GM19372 (cell line): ENCODE data around the gene ZCCHC14.

ENCODE experiments used
- ATAC-seq: cut with Tn5 transposase; IDR thresholded peaks from one replicate; pipeline ENCODE4 v1.9.1; 2021; ENCODE audit warnings: mild to moderate bottlenecking, low read depth, moderate library complexity; ENCODE audit not compliant: unreplicated experiment

ZCCHC14 gene

GRCh38 chr16:87492721-87493607, at the start of gene ZCCHC14:
Gene ZCCHC14 (minus strand): TSS chr16:87493024. CDS start chr16:87492238, 786 bp downstream.
- ATAC-seq, result peak; percentile 93

GRCh38 chr16:87541872-87542234, 49.0 kb upstream of the ZCCHC14 start:
- no peak for ATAC-seq

- ATAC-seq, result no peak
These were observed 48.5 kb upstream of the ZCCHC14 start for GRCh38 chr16:87541147-87541871.

- ATAC-seq, result no peak
These were observed 48.0 kb upstream of the ZCCHC14 start for GRCh38 chr16:87540897-87541146.

DNA sequence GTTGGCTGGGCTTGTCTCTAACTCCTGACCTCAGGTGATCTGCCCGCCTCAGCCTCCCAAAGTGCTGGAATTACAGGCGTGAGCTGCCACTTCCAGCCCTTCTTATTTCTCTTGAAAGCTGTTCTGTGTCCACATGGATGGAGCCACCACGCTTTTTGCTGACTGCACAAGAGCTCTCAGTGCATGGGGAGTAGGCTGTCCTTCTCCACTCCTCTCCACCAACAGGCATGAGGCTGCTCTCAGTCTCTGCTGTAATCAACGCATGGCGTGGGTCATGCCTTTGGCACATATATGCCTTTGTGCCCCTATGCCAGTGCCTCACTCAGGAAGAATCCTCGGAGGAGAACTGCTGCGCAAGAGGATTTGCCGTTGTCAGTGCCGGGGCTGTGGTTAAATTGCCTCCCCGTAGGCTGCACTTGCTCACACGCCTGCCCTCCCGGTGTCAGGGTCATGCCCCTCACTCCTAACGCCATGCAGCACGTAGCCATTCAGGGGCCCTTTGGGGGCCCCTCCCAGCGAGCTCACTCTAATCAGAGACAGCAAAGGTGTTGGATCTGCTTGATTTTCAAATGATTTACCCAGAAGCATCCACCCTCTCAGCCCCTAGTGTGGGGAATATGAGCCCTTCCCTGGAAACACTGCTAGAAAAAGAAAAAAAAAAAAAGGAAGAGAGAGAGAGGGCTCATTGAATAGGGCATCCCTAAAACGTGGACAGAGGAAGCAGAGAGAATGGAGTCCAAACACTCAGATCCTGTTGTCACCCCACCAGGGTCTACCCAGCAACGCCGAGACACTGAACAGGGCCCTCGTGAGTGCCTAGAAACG, 47.5 kb upstream of the ZCCHC14 start:
- ATAC-seq, result no peak

DNA sequence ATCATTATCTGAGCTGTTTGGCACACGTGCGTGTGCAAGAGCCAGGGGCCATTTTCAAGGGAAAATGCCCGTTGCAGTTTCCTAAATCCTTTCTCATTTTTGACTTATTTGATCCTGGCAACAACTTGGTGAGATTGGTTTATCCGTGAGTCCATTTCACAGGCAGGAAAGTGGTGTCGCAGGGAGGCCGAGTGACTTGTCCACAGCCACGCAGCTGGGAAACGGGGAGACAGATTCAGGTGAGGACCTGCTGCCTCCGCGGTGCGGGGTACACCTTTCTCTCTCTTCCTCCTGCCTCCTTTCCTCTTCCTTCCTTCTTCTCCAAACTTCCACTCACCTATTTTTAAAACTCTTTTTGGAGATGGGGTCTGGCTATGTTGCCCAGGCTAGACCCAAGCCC, 46.3 kb upstream of the ZCCHC14 start:
- ATAC-seq, result no peak

DNA sequence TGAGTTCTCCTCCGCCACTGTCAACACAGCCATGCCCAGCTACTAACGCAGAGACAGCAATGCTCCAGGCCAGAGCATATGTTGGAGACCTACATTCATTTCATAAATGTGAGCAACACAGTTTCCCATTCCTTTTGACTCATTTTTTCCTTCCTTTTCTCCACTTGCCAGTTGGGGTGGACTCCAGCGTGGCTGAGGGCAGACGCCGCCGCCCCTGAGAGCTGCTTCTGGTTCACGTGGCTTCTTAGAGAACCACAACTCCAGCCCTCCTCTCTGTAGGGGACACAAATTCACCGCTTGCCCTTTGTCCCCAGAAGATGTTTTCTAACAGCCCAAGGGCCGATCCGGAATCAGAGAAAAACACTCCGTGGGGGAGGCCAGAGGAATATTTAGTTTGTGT, 45.8 kb upstream of the ZCCHC14 start:
- ATAC-seq, result no peak

GRCh38 chr16:87538160-87538559, 45.3 kb upstream of the ZCCHC14 start:
- no peak for ATAC-seq

GRCh38 chr16:87536795-87537142, 43.9 kb upstream of the ZCCHC14 start:
- ATAC-seq, result no peak

DNA sequence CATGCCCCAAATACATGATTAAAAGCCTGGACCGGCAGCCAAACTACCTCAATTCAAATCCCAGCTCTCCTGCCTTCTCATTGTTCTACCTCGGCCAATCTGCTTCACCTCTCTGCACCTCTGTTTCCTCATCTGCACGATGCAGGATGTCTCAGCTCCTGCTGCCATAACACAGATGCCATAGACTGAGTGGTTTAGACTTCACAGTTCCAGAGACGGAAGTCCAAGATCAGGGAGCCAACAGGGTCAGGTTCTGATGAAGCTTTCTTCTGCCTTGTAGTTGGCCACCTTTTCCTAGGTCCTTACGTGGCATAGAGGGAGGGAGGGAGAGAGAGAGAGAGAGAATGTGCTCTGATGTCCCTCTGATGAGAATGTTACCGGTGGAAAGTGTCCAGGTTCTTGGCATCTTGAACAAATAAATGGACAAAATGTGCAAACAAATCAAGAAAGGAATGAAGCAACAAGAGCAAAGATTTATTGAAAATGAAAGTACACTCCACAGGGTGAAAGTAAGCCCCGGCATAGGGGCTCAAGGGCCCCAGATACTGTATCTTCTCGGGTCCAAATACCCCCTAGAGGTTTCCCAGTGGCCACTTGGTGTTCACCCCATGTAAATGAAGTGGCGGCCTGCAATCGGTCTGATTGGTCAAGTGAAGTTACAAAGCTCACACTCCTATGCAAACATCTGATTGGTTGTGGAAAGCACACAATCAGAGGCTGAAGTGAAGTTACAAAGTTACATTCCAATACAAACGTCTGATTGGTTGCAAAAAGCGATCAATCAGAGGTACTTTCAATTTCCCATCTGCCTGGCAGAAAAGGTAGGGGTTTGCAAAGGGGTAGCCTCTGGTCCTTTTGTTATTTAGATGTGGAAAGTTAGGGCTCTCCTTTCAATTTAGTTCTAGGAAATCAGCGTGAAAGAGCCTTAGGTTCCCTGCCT, 43.3 kb upstream of the ZCCHC14 start:
- no peak for ATAC-seq

GRCh38 chr16:87535457-87535854, 42.6 kb upstream of the ZCCHC14 start:
- no peak for ATAC-seq

- no peak for ATAC-seq
These were observed 41.9 kb upstream of the ZCCHC14 start for GRCh38 chr16:87534751-87535150.

DNA sequence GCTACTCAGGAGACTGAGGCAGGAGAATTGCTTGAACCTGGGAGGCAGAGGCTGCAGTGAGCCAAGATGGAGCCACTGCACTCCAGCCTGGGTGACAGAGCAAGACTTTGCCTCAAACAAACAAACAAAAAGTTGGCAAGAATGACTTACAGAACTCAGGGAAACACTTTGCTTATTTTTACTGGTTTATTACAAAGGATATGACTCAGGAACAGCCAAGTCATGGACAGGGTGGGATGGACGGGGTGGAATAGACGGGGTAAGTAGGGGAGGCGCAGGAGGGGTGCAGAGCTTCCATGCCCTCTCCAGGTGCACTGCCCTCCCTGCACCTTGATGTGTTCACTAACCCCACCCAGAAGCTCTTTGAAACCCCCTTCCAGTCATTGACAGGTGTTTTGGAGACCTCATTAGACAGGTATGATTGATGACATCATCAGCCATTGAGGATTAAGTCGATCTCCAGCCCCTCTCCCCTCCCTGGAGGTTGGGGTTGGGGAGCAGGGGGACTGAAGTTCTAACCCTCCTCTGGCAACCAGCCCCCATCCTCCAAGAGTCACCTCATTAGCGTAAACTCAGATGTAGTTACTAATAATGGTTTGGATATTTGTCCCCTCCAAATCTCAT, 41.3 kb upstream of the ZCCHC14 start:
- no peak for ATAC-seq

- no peak for ATAC-seq
These were observed 40.2 kb upstream of the ZCCHC14 start for GRCh38 chr16:87533061-87533460.

DNA sequence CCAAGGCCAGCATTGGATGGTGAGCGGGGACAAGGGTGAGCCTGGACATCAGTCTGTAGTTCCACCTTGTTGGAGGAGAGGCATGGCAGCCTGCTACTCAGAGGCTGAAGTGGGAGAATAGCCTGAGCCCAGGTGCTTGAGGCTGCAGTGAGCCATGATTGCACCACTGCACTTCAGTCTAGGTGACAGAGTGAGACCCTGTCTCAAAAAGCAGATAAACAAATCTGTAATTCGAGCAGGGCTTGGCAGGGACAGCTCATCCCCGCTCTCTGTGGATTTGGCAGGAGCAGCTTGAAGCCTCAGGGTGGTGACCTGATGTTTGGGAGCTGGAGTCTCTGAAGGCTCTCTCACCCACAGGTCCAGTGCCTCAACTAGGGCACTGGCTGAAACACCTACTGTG, 38.6 kb upstream of the ZCCHC14 start:
- no peak for ATAC-seq

DNA sequence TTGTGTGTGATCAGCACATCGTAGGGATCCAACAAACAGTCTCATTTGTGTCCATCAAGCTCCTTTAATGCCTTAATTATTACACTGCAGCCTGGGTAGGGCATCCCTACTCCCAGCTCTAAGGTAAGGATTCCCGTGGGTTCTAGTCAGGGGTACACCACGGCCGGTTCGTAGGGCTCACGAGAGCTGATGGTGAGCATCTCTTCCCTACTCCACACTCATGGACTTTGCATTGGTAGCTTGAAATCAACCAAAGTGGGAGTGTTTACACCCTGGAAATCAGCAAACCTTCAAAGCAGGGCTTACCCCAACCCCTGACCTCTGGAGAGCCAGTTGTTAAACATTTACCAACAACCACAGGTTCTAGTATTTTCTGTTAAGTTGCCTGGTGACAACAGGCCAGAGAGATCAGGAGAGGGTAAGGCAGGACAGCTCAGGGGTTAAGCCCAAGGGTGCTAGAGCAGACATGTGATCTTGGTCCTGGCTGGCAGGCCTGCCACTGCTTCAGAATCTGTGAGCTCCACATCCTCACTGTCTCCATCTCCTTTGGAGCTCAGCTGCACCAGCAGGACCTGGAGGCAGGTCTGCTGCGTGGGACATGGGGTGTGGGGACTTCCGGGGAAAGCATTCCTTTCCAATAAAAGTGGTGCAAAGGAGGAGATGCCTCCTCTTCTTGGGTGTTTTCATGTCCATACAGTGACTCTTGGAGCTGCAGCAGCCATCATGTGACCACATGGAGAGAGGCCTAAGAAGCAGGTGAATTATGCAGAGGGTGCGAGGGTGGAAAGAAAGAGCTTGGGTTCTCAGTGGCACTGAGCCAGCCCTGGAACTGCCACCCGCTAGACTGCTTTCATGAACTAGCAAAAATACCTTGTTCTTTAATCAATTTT, 36.1 kb upstream of the ZCCHC14 start:
- no peak for ATAC-seq

- no peak for ATAC-seq
These were observed 34.4 kb upstream of the ZCCHC14 start for GRCh38 chr16:87527055-87527724.

DNA sequence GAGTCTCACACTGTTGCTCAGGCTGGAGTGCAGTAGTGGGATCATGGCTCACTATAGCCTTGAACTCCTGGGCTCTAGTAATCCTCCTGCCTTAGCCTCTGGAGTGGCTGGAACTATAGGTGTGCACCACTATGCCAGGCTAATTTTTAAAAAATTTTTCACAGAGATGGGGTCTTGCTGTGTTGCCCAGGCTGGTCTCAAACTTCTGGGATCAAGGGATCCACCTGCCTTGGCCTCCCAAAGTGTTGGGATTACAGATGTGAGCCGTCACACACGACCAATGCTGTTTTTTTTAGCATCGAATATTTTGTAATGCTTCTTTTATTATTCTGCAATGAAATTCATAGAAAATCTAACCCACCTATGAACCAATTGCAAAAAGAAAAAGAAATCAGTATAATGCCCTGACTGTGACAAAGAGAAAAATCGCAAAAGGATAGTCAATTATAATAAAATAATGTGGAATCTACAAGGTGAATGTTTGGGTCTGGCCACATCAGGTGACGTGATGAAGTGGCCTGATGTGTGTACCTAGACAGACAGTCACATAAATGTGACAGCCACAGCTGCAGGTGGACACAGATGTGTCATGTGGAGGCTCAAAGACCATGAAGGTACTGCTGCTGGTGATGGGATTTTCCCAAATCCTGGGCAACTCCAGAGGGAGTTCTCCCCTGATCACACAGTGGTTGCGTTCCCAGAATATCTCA, 33.6 kb upstream of the ZCCHC14 start:
- no peak for ATAC-seq
